NT2/D1 (cell line): Measurements from ENCODE around the gene TMEM132D.

Source experiments
- DNase-seq: peaks from one replicate; pipeline ENCODE4 v3.0.0-alpha.2; 2011; ENCODE audit warnings: low read depth, low spot score
- H3K27me3 ChIP-seq: 2 replicates; pipeline ENCODE4 v1.6.0; 2011; ENCODE audit warnings: mild to moderate bottlenecking; ENCODE audit not compliant: insufficient read length, insufficient read depth
- H3K36me3 ChIP-seq: 2 replicates; pipeline ENCODE4 v1.6.1; 2011; ENCODE audit warnings: mild to moderate bottlenecking, low read length, mixed read lengths; ENCODE audit not compliant: insufficient read depth, insufficient read length
- H3K4me1 ChIP-seq: 2 replicates; pipeline ENCODE4 v1.5.1; 2011; ENCODE audit not compliant: insufficient read depth, insufficient read length
- H3K4me3 ChIP-seq: 2 replicates; pipeline ENCODE4 v1.5.1; 2011; ENCODE audit warnings: low read depth; ENCODE audit not compliant: insufficient read length
- H3K9ac ChIP-seq: 2 replicates; pipeline ENCODE4 v1.6.0; 2011; ENCODE audit warnings: low read depth; ENCODE audit not compliant: insufficient read length
- H3K9me3 ChIP-seq: 2 replicates; pipeline ENCODE4 v1.5.1; 2011; ENCODE audit warnings: mild to moderate bottlenecking, low read length; ENCODE audit not compliant: insufficient read depth
- SUZ12 ChIP-seq: IDR thresholded peaks from 2 replicates; pipeline ENCODE4 v1.6.1; 2011; ENCODE audit not compliant: insufficient read length, insufficient read depth; ENCODE audit errors: extremely low read depth
- YY1 ChIP-seq: IDR thresholded peaks from 2 replicates; pipeline ENCODE4 v1.6.1; 2011; ENCODE audit not compliant: insufficient read length, insufficient read depth
- ZNF274 ChIP-seq: IDR thresholded peaks from 2 replicates; pipeline ENCODE4 v1.6.1; 2011; ENCODE audit warnings: mild to moderate bottlenecking, low read depth, low read length

Gene TMEM132D

DNA sequence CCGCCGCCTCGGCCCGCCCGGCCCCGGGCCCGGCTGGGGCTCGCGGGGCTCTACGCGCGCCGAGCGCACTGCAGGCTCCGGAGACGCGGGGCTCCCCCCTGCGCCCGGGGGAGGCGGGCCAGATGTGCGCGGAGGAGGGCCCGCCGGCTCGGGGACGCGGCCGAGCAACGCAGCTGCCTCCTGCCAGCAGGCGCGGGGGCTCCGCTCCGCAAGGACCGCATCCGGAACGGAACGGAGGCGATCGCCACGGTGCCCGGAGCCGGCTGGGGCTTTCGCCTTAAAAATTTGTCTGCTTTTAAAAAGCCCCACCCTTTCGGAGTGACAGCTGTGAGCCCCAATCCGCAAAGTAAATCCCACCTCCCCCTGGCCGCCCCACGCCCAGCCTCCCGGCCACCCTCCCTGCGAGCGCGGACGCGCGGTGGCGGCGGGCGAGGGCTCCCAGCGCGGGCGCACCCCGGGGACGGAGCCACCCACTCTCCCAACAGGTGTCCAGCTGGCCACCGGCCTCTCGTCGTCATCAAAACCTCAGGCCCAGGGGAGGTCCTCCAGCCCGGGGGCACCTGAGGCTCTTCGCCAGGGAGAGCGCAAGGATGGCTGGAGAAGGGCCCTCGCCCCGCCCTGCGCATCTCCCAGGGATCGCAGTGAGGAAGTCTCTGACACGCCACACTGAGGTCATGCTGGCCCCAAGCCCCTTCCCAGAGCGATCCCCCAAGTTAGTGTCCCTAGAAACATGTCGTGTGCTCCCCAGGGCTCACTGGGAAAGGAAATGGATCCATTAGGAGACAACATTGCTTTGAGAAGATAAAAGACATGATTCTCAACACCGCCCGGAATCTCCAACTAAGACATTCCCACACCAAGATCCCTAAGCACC, at the start of gene TMEM132D:
Gene TMEM132D, minus strand, starts transcription at position 70 of the 874 bp plus-strand sequence.
- peak within 1 kb of the TSS; percentile 69 for H3K9ac ChIP-seq
- no peaks in the 10 kb centered on the region for H3K9me3 ChIP-seq
- peak within 1 kb of the TSS; percentile 51 for H3K4me3 ChIP-seq
- peaks cover 74% of the 10 kb centered on the region for H3K27me3 ChIP-seq
- no peaks in the 10 kb centered on the region for H3K36me3 ChIP-seq
- no peaks in the 10 kb centered on the region for H3K4me1 ChIP-seq
- no peak for DNase-seq
- TF ChIP-seq ZNF274 (no peak), YY1 (no peak), SUZ12 (no peak)

DNA sequence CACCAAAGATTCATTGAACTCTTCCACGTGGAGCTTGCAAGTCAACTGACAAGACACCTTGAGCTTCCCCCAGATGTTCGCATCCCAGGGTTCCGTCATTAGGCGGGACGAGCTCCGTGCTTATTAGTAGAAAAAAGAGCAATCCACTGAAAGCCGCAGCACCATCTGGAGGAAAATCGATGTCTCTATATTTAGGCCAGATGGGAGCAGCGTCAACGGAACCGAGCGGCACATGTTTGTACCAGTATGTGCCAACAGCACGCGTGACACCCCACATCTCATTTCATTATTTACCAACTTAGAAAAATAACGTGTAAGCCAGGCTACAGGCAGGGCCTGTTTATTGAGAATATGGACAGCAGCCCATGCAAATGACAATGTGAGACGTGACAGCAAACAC, 45.8 kb upstream of the TMEM132D start:
- no peak for DNase-seq
- no peak overlapping the region for H3K4me3 ChIP-seq
- no peak for TF ChIP-seq YY1
- no peak for TF ChIP-seq SUZ12
- no peak for TF ChIP-seq ZNF274
- H3K27me3 ChIP-seq: peaks cover 7% of the 10 kb centered on the region
- no peaks in the 10 kb centered on the region for H3K36me3 ChIP-seq
- H3K4me1 ChIP-seq: no peaks in the 10 kb centered on the region
- peaks cover 8% of the 10 kb centered on the region for H3K9me3 ChIP-seq
- H3K9ac ChIP-seq: no peak overlapping the region

DNA sequence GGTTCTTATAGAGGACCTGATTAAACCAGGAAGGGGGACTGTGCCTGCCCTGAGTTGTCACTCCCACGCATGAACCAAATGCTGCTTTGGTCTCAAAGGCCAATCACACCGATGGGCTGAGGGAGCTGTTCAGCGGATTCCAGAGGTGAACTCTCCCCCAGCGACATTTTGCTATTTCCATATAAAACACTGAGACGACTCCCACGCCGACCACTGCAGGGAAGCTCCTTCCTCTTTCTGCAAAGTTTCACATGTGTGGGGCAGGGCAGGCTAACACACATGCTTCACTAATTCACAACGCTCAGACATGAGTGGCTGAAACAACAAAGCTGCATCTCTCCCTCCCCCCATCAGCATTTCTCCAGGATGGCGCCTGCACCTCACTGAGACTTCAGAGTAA, 37.8 kb upstream of the TMEM132D start:
- DNase-seq: no peak
- TF ChIP-seq YY1: no peak
- no peak for TF ChIP-seq ZNF274
- TF ChIP-seq SUZ12: no peak

DNA sequence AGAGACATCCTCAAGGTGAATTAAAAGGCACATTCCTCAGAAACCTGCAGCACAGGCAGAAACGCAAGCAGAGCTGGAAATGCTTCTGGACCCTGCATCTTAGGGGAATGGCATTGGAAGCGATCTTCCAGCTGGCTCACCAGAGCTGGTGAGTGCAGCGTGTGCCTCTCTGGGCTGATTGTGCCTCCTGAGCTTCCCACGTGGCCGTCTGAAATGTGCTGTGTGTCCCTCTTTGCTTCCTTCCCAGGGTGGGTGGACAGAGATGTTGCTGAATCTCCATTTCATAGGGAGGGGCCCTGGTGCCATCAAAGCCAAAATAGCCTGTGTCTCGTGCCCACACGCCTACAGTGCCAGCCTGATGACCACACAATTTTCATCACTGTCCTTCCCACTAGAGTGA, 34.3 kb upstream of the TMEM132D start:
- DNase-seq: no peak
- Histone ChIP-seq H3K36me3 (no peaks in the 10 kb centered on the region), H3K27me3 (peaks cover 11% of the 10 kb centered on the region), H3K4me1 (peaks cover 3% of the 10 kb centered on the region), H3K9ac (no peak overlapping the region), H3K9me3 (peaks cover 3% of the 10 kb centered on the region; the same call in 1 of the 2 replicates), H3K4me3 (no peak overlapping the region)
- TF ChIP-seq ZNF274 (no peak), SUZ12 (no peak), YY1 (no peak)

More for the DNA sequence above, 37.8 kb upstream of the TMEM132D start:
- Histone ChIP-seq H3K4me1 (peaks cover 3% of the 10 kb centered on the region), H3K9me3 (no peaks in the 10 kb centered on the region), H3K36me3 (no peaks in the 10 kb centered on the region), H3K4me3 (no peak overlapping the region), H3K27me3 (peaks cover 9% of the 10 kb centered on the region), H3K9ac (no peak overlapping the region)

DNA sequence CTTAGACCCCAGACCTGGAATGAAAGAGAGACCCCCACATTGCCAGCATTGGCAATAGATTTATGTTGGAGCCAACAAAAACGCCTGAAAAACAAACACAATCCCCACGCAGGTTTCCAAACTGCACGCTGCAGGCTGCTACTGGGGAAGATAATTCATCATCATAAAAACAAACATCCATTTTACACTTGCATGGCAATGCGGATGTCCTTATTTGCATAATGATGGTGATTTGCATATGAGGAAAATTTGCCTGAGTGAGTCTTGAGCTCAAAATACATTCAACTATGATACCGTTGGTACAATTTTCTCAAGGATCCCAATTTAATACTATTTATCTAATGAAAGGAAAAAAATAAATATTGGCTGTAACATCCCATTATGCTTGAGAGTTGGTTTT, 33.6 kb upstream of the TMEM132D start:
- DNase-seq: no peak
- H3K4me1 ChIP-seq: peaks cover 3% of the 10 kb centered on the region
- TF ChIP-seq YY1: no peak
- no peak for TF ChIP-seq SUZ12
- no peak for TF ChIP-seq ZNF274
- peaks cover 11% of the 10 kb centered on the region for H3K27me3 ChIP-seq
- H3K4me3 ChIP-seq: no peak overlapping the region
- H3K9me3 ChIP-seq: peaks cover 3% of the 10 kb centered on the region; the same call in 1 of the 2 replicates
- H3K9ac ChIP-seq: no peak overlapping the region
- H3K36me3 ChIP-seq: no peaks in the 10 kb centered on the region

DNA sequence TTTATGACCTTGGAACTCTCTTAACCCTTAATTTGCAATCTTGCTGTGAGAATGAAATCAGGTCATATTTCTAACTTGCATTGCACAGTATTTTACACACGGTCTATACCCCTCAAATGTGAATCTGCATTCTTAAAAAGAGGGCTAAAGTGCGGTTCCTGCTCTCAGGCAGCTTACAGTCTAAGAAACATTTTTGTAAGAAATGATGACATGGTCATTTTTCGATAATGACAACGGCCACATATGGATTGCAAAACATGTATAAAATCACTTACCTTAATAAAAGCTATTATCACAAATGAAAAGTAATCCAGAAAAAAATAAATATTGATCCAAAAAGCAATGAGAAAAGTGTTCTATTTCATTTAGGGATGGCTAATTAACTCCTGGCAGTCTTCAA, 24.8 kb upstream of the TMEM132D start:
- TF ChIP-seq YY1 (no peak), SUZ12 (no peak), ZNF274 (no peak)
- DNase-seq: no peak
- H3K9ac ChIP-seq: no peak overlapping the region
- H3K4me3 ChIP-seq: no peak overlapping the region
- H3K9me3 ChIP-seq: no peaks in the 10 kb centered on the region; the same call in 1 of the 2 replicates
- no peaks in the 10 kb centered on the region for H3K4me1 ChIP-seq
- peaks cover 3% of the 10 kb centered on the region for H3K27me3 ChIP-seq
- H3K36me3 ChIP-seq: no peaks in the 10 kb centered on the region

DNA sequence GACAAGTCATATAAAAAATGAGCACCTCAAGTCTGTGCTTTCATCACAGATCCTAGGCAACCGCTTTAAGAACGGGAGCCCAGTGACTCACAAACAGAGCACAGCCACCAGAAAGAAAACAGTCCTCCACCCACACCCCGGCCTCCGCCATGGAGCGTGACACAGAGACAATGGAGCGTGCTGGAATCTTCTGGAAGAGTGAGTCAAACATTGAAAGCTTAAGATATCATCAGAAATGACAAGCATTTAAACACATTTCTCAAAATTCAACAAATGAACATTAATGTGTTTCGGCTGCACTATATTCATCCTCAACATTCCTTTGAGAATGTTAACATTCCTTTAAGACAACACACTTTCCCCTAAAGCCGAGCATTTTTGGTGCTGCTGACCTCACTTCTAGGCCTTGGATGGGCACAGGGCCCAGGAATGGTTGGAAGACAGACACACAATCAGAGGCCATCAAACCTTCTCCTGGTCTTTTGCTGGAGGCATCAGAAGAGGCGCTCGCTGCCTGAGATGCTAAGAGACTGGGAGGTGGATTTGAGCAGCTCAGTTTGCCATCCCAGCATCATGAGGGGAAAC, 23.6 kb upstream of the TMEM132D start:
- peaks cover 4% of the 10 kb centered on the region; the same call in 1 of the 2 replicates for H3K9me3 ChIP-seq
- H3K36me3 ChIP-seq: no peaks in the 10 kb centered on the region
- no peak overlapping the region for H3K4me3 ChIP-seq
- TF ChIP-seq SUZ12 (no peak), ZNF274 (no peak), YY1 (no peak)
- peaks cover 3% of the 10 kb centered on the region for H3K27me3 ChIP-seq
- H3K4me1 ChIP-seq: no peaks in the 10 kb centered on the region
- no peak overlapping the region for H3K9ac ChIP-seq
- no peak for DNase-seq
